Measurements from ENCODE around the gene CDC34.

Gene CDC34

DNA sequence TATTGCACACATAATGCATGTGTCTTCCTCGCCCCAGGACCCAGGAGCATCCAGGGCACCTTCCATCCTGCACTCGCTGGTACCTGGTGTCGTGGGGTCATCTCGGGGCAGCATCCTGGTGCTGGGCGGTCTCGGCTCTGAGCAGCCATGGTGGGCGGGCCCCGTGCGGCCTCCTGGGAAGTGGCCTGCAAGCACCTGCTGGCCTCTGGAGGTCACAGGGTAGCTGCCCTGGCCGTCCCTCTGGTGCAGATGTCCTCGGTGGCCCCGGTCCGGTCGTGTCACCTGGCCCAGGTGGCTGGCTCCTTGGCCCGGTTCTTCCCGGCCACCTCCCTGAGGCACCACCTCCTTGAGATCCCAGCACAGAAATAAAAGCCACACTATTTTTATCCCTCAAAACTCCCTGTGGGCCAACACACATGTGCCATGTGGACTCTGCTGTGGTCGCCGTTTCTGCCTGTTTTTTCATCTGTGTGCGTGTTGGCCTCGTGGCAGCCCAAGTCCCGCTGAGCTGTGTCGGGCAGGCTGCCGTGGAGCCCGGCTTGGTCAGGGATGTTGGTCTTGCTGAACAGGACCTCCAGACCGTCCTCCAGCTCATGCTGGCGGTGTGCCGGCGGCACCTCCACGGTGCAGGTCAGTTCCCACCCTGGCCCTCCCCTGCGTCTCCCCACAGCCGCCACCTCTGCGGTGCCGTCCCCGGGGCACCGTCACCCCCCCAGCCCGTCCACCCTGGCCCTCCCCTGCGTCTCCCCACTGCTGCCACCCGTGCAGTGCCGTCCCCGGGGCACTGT lies 7.3 kb downstream of the CDC34 start:
- Histone ChIP-seq H3K36me3 (ENCODE audit: insufficient read depth, low read length) (peaks cover 7% of the 10 kb centered on the region; the same call in 1 of the 2 replicates), H3K9me3 (ENCODE audit: control insufficient read depth, insufficient read depth, low read length) (no peaks in the 10 kb centered on the region), H3K4me1 (ENCODE audit: insufficient read depth, low read length) (no peaks in the 10 kb centered on the region), H3K9ac (ENCODE audit: low read depth, low read length) (no peak overlapping the region)

DNA sequence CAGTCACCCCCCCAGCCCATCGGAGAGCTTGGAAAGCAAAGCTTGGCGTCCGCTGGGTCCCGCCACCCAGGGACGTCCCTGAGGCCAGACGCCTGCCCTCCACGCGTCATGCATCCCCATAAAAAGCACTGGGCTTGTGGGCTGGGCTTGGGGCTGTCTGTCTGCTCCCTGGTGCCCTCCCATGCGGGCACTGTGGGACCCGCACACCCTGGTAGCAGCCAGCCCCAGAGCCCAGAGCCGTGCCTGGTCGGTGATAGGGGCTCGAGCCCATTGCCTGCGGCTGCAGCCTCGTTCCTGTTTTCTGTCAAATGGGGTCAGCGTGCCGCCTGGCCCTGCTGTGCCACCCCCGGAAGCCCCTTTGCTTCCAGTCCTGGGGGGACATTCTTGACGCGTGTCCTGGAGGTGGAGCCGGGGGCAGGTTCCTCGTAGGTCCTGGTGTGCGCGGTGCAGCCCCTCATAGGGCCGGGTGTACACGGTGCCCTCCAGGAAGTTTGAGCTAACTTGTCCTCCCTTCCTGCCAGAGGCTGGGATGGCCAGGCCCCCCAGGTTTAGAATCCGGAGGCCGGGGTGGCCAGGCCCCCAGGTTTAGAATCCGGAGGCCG lies 8.0 kb downstream of the CDC34 start:
- H3K9me3 ChIP-seq (ENCODE audit: control insufficient read depth, insufficient read depth, low read length), result no peaks in the 10 kb centered on the region
- H3K4me1 ChIP-seq (ENCODE audit: insufficient read depth, low read length), result no peaks in the 10 kb centered on the region
- no peak overlapping the region for H3K9ac ChIP-seq (ENCODE audit: low read depth, low read length)
- peaks cover 7% of the 10 kb centered on the region; the same call in 1 of the 2 replicates for H3K36me3 ChIP-seq (ENCODE audit: insufficient read depth, low read length)

- Histone ChIP-seq H3K9me3 (ENCODE audit: control insufficient read depth, insufficient read depth, low read length) (no peaks in the 10 kb centered on the region), H3K9ac (ENCODE audit: low read depth, low read length) (no peak overlapping the region), H3K36me3 (ENCODE audit: insufficient read depth, low read length) (peaks cover 7% of the 10 kb centered on the region; the same call in 1 of the 2 replicates), H3K4me1 (ENCODE audit: insufficient read depth, low read length) (no peaks in the 10 kb centered on the region)
Measured at GRCh38 chr19:540867-541637, 9.5 kb downstream of the CDC34 start.

DNA sequence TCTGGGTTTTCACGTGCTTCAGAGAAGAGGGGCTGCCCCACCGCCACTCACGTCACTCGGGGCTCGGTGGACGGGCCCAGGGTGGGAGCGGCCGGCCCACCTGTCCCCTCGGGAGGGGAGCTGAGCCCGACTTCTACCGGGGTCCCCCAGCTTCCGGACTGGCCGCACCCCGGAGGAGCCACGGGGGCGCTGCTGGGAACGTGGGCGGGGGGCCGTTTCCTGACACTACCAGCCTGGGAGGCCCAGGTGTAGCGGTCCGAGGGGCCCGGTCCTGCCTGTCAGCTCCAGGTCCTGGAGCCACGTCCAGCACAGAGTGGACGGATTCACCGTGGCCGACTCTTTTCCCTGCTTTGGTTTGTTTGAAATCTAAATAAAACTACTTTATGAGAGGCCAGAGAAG lies 10.1 kb downstream of the CDC34 start:
- Histone ChIP-seq H3K36me3 (ENCODE audit: insufficient read depth, low read length) (peaks cover 4% of the 10 kb centered on the region; the same call in 1 of the 2 replicates), H3K9me3 (ENCODE audit: control insufficient read depth, insufficient read depth, low read length) (no peaks in the 10 kb centered on the region), H3K9ac (ENCODE audit: low read depth, low read length) (no peak overlapping the region), H3K4me1 (ENCODE audit: insufficient read depth, low read length) (no peaks in the 10 kb centered on the region)

DNA sequence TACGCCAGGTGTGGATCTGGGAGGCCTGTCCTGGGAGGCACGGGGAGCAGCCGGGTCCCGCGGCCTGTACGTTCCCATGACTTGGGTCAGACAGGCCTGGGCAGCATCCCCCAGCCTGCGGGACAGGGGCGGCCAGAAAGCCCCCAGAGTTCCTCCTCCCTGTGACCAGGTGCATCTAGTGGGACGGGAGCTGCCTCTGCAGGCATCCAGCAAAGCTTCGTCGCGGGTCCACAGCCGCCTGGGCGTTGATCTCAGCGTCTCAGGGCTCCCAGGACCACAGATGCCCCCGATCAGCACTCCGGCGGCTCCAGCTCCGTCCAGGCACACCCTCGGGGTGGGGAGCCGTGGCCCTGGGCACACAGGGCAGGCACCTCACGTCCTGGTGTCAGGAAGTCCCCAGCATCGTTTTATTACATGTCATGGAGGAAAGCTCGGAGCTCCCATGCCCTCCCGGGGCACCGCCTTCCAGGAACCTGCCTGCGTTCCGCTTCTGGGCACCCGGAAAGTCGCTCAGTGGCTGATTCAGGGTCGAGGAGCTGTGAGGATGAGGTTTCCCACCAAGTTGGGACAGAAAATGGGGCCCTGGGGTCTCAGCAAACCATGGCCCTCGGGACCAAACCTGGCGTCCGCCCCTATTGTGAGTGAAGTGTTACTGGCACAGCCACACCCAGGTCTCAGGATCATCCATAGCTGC lies 10.8 kb downstream of the CDC34 start:
- Histone ChIP-seq H3K36me3 (ENCODE audit: insufficient read depth, low read length) (no peaks in the 10 kb centered on the region), H3K4me1 (ENCODE audit: insufficient read depth, low read length) (no peaks in the 10 kb centered on the region), H3K9ac (ENCODE audit: low read depth, low read length) (no peak overlapping the region), H3K9me3 (ENCODE audit: control insufficient read depth, insufficient read depth, low read length) (no peaks in the 10 kb centered on the region)

- Histone ChIP-seq H3K9ac (ENCODE audit: low read depth, low read length) (no peak within 1 kb of the TSS), H3K4me1 (ENCODE audit: insufficient read depth, low read length) (no peaks in the 10 kb centered on the region), H3K9me3 (ENCODE audit: control insufficient read depth, insufficient read depth, low read length) (no peaks in the 10 kb centered on the region), H3K36me3 (ENCODE audit: insufficient read depth, low read length) (no peaks in the 10 kb centered on the region)
Measured at GRCh38 chr19:543910-544608, 12.5 kb downstream of the CDC34 start, which contains the start of gene GZMM. Gene GZMM, plus strand, starts transcription at chr19:544053. Its CDS starts 19 bp downstream, at chr19:544072.

DNA sequence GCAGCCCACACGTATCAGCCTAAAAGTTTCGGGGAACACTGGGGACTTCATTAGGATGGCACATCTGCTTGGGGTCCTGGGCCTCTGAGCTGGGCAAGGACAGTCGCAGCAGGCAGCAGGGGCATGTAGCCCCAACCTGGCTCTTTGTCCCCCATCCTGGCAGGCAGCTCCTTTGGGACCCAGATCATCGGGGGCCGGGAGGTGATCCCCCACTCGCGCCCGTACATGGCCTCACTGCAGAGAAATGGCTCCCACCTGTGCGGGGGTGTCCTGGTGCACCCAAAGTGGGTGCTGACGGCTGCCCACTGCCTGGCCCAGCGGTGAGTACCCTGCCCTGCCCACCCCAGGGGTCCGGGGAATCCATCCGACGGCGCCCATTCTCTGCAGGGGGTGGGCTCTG lies 15.6 kb downstream of the CDC34 start:
- Histone ChIP-seq H3K9me3 (ENCODE audit: control insufficient read depth, insufficient read depth, low read length) (no peaks in the 10 kb centered on the region), H3K36me3 (ENCODE audit: insufficient read depth, low read length) (no peaks in the 10 kb centered on the region), H3K4me1 (ENCODE audit: insufficient read depth, low read length) (no peaks in the 10 kb centered on the region), H3K9ac (ENCODE audit: low read depth, low read length) (no peak overlapping the region)

GRCh38 chr19:547836-548720 lies 16.5 kb downstream of the CDC34 start:
- Histone ChIP-seq H3K9ac (ENCODE audit: low read depth, low read length) (no peak overlapping the region), H3K36me3 (ENCODE audit: insufficient read depth, low read length) (no peaks in the 10 kb centered on the region), H3K4me1 (ENCODE audit: insufficient read depth, low read length) (no peaks in the 10 kb centered on the region), H3K9me3 (ENCODE audit: control insufficient read depth, insufficient read depth, low read length) (no peaks in the 10 kb centered on the region)

DNA sequence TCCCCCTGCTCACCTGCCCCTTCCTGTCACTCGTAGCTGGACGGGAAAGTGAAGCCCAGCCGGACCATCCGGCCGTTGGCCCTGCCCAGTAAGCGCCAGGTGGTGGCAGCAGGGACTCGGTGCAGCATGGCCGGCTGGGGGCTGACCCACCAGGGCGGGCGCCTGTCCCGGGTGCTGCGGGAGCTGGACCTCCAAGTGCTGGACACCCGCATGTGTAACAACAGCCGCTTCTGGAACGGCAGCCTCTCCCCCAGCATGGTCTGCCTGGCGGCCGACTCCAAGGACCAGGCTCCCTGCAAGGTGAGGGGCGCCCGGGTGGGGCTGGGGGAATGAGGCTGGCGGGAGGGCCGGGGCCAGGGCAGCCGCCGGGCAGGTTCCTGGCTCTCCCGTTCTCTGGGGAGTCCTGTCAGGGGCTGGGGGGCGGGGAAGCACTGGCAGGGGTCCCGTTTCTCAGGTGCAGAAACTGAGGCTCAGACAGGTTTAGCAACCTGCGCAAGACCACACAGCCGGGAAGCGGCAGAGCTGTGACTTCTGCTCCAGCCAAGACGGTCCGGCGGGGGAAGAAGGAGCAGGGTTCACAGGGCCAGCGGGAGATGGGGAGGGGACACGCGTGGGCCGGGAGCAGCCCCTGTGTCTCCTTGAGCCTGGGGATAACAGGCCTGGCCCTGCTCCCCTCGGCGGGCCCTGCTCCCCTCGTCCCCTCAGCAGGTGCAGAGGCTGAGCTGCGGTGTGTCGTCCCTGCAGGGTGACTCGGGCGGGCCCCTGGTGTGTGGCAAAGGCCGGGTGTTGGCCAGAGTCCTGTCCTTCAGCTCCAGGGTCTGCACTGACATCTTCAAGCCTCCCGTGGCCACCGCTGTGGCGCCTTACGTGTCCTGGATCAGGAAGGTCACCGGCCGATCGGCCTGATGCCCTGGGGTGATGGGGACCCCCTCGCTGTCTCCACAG lies 17.6 kb downstream of the CDC34 start:
- no peaks in the 10 kb centered on the region for H3K9me3 ChIP-seq (ENCODE audit: control insufficient read depth, insufficient read depth, low read length)
- H3K4me1 ChIP-seq (ENCODE audit: insufficient read depth, low read length), result no peaks in the 10 kb centered on the region
- H3K9ac ChIP-seq (ENCODE audit: low read depth, low read length), result no peak overlapping the region
- H3K36me3 ChIP-seq (ENCODE audit: insufficient read depth, low read length), result no peaks in the 10 kb centered on the region

GRCh38 chr19:554817-555216 lies 23.3 kb downstream of the CDC34 start:
- H3K9ac ChIP-seq (ENCODE audit: low read depth, low read length), result no peak overlapping the region
- no peaks in the 10 kb centered on the region for H3K36me3 ChIP-seq (ENCODE audit: insufficient read depth, low read length)
- H3K9me3 ChIP-seq (ENCODE audit: control insufficient read depth, insufficient read depth, low read length), result no peaks in the 10 kb centered on the region
- no peaks in the 10 kb centered on the region for H3K4me1 ChIP-seq (ENCODE audit: insufficient read depth, low read length)

GRCh38 chr19:555474-555808 lies 23.9 kb downstream of the CDC34 start:
- Histone ChIP-seq H3K9ac (ENCODE audit: low read depth, low read length) (no peak overlapping the region), H3K36me3 (ENCODE audit: insufficient read depth, low read length) (no peaks in the 10 kb centered on the region), H3K4me1 (ENCODE audit: insufficient read depth, low read length) (no peaks in the 10 kb centered on the region), H3K9me3 (ENCODE audit: control insufficient read depth, insufficient read depth, low read length) (no peaks in the 10 kb centered on the region)

DNA sequence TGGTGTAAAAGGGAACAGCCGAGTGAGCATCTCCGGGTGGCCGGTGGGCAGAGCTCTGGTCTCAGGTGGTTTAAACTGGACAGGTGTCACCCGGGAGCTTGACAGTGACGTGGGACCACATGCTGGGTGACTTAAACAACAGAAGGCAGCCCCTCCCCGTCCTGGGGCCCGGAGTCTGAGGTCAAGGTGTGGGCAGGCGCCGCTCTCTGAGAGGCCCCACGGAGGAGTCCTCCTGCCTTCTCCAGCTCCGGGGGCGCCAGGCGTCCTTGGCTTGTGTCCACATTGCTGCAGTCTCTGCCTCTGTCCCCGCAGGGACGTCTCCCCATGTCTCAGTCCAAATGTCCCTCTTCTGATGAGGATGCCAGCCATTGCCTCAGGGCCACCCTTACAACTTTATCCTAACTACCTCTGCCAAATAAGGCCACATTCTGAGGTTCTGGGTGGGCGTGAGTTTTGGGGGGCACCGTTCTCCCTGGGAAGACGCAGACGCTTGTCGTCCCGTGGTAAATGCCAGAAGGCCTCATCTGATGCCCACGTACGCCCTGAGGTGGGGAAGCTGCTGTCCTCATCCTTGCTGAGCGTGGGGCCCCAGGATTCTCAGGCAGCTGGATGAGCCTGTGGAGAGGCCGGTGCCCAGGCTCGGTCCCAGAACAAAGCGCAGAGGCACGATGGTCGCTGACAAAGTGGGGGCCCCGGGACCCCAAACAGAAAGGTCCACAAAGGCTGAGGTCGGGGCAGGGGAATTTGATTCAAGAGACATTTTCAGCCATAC lies 25.2 kb downstream of the CDC34 start:
- Histone ChIP-seq H3K36me3 (ENCODE audit: insufficient read depth, low read length) (no peaks in the 10 kb centered on the region), H3K9me3 (ENCODE audit: control insufficient read depth, insufficient read depth, low read length) (no peaks in the 10 kb centered on the region), H3K9ac (ENCODE audit: low read depth, low read length) (no peak overlapping the region), H3K4me1 (ENCODE audit: insufficient read depth, low read length) (no peaks in the 10 kb centered on the region)

Data from ES-I3 (cell line).